Testis (tissue), 3 donors: Measurements from ENCODE around the gene ZFPM1. TPM values are rescaled to one million over a fixed set of nuclear protein-coding genes. Genes with fewer than 3 reads are reported as not detected.

Experiments
- DNase-seq: peaks from one replicate; pipeline ENCODE4 v3.0.0-alpha.2; 2019
- H3K27ac ChIP-seq, 2 donors: fragments of 200-600 bp; sonication (generic); one replicate each; pipeline ENCODE4 v1.5.1; 2019
- H3K27me3 ChIP-seq: fragments of 200-600 bp; sonication (generic); one replicate; pipeline ENCODE4 v1.5.1; 2019
- H3K36me3 ChIP-seq: fragments of 200-600 bp; sonication (generic); one replicate; pipeline ENCODE4 v1.5.1; 2017; ENCODE audit warnings: low read depth; ENCODE audit errors: missing control alignments
- H3K4me1 ChIP-seq: fragments of 200-600 bp; sonication (generic); one replicate; pipeline ENCODE4 v1.5.1; 2019
- H3K4me3 ChIP-seq, 2 donors: fragments of 200-600 bp; sonication (generic); one replicate each; pipeline ENCODE4 v1.5.1; 2017 to 2019
- H3K9me3 ChIP-seq: fragments of 200-600 bp; sonication (generic); one replicate; pipeline ENCODE4 v1.5.1; 2017
- POLR2A ChIP-seq: fragments of 450-650 bp; IDR thresholded peaks from one replicate; pipeline ENCODE4 v1.6.1; 2017; ENCODE audit warnings: antibody characterized with exemption, mild to moderate bottlenecking, moderate library complexity
- WGBS, 2 donors: methylation state at CpG; one replicate each; pipeline ENCODE4 v1.1.5; 2018; 5-methylcytosine and 5-hydroxymethylcytosine counted together
- intact Hi-C: fragments of 100-400 bp; cut with DNase I; formaldehyde crosslinking; loops from one replicate; pipeline ENCODE4 v1.15.1; 2023; ENCODE audit warnings: low total_unique reads
- polyA plus RNA-seq: library from polyadenylated mRNA; stranded (reverse); fragments of 350-450 nt; fragmentation: Illumina TruSeq; extraction: RNeasy Lipid Tissue Mini Kit (QIAGEN cat#74804); gene quantifications from one replicate; pipeline ENCODE4 v1.2.3, GENCODE V29; 2014; ENCODE audit warnings: low read depth, low replicate concordance; ENCODE audit not compliant: insufficient read depth
- total RNA-seq, 2 donors: library from RNA; depleted of rRNA; stranded (reverse); fragments of >200 nt; gene quantifications; one replicate each; pipeline ENCODE4 v1.2.3, GENCODE V29; 2016
- TF ChIP-seq, protein P1 (sequence below), 3 experiments: fragments of 450-650 bp in 2 of 3; fragments of 200-600 bp in 1 of 3; sonication (generic) in 1 of 3; IDR thresholded peaks; one replicate each; pipeline ENCODE4 v1.5.1; 2016 to 2019; ENCODE audit warnings: antibody characterized with exemption in 3 of 3, mild to moderate bottlenecking in 2 of 3, moderate library complexity in 1 of 3

ZFPM1 gene
- total and polyA plus RNA-seq, 3 donors from 2014 or later, result 12.8 to 25.1 (median 23.9) TPM

DNA sequence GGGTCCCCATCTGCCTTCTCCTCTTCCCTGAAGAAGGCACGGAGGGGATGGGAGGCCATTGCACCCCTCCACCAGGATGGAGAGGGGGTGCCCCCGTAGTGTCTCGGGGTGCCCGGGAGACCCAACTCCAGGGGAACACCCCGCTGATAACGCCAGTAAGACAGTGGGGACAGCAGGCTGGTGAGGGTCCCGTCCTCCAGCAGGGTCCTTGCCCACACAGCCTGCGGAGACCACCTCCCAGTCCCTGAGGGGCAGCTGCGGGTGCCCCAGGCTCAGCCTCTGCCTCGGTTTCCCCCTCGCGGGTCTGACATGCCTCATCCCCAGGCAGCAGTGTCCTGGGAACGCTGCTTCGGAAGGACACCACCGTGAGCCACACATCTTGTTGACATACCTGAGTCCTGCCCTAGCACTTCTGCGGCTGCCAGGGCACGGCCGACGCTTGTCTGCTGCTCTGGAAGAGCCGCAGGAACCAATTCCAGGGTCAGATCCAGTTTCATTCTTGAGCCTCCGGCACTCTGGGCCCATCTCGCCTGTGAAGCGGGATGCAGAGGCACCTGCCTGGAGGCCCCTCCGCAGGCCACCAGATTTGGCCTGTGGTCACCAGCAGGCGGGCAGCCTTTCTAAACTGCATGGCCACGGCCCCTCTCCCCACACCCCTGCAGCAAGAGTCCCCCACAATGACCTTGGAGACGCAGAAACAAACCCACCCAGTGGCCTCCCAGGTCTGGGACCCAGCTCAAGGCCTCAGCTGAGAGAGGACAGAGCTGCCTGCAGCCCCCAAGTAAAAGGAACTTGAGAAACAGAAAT lies 77.2 kb downstream of the ZFPM1 start:
- H3K27me3 ChIP-seq, result no peaks in the 10 kb centered on the region
- intact Hi-C loops, result no loop called here
- no peaks in the 10 kb centered on the region for H3K9me3 ChIP-seq
- H3K4me3 ChIP-seq, result no peak overlapping the region
- TF ChIP-seq POLR2A, result no peak
- TF ChIP-seq, protein P1, sequence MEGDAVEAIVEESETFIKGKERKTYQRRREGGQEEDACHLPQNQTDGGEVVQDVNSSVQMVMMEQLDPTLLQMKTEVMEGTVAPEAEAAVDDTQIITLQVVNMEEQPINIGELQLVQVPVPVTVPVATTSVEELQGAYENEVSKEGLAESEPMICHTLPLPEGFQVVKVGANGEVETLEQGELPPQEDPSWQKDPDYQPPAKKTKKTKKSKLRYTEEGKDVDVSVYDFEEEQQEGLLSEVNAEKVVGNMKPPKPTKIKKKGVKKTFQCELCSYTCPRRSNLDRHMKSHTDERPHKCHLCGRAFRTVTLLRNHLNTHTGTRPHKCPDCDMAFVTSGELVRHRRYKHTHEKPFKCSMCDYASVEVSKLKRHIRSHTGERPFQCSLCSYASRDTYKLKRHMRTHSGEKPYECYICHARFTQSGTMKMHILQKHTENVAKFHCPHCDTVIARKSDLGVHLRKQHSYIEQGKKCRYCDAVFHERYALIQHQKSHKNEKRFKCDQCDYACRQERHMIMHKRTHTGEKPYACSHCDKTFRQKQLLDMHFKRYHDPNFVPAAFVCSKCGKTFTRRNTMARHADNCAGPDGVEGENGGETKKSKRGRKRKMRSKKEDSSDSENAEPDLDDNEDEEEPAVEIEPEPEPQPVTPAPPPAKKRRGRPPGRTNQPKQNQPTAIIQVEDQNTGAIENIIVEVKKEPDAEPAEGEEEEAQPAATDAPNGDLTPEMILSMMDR (IDR thresholded peaks at IDR 0.05), result no peak
- no peak for DNase-seq
- H3K4me1 ChIP-seq, result peaks cover 55% of the 10 kb centered on the region
- H3K36me3 ChIP-seq, result no peaks in the 10 kb centered on the region
- WGBS, 2 donors, result 74 to 81% methylated on average over 13 to 24 of the region's 27 CpGs
- H3K27ac ChIP-seq, result no peak overlapping the region

DNA sequence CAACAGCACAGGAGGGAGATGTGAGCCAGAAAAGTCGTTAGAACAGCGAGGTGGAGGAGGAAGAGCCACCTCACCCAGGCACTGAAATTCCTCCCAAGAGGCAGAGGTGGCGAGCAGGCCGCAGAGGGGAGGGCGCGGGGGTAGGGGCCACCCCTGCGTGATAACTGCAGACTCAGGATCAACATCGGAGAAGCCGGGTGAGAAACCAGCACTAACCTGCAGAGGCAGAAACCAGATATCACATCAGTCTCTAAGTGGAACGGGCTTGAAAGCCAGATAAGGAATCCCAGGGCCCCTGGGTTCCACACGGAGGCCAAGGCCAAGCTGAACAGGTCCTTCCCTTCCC lies 77.8 kb downstream of the ZFPM1 start:
- H3K27ac ChIP-seq, result no peak overlapping the region
- no peak for TF ChIP-seq POLR2A
- TF ChIP-seq, protein P1 (IDR thresholded peaks at IDR 0.05), result no peak
- no peaks in the 10 kb centered on the region for H3K36me3 ChIP-seq
- 48 to 50% methylated on average over 11 of the region's 11 CpGs for WGBS, 2 donors
- no peaks in the 10 kb centered on the region for H3K9me3 ChIP-seq
- peaks cover 53% of the 10 kb centered on the region for H3K4me1 ChIP-seq
- no peaks in the 10 kb centered on the region for H3K27me3 ChIP-seq
- no peak for DNase-seq
- intact Hi-C loops, result no loop called here
- H3K4me3 ChIP-seq, result no peak overlapping the region

DNA sequence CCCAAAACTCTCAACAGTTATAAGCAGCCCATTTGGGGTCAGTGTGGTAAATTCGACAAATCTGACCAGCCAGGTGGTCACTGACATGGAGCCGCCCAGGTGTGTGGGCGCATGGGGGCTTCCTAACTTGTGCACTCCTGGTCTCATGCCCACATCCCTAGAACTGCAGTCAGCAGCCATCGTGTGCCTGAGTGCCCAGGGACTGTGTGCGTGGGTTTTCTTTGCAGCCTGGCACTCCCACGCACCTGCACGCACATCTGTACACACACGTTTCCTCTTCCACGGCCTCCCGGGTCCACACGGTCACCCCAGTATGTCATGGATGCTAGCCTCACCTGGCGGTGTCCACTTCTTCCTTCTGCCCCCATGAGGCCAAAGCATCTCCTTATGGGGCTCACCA lies 78.3 kb downstream of the ZFPM1 start:
- Histone ChIP-seq H3K4me3 (no peak overlapping the region), H3K9me3 (no peaks in the 10 kb centered on the region), H3K4me1 (peaks cover 53% of the 10 kb centered on the region), H3K36me3 (no peaks in the 10 kb centered on the region), H3K27me3 (no peaks in the 10 kb centered on the region), H3K27ac (no peak overlapping the region)
- TF ChIP-seq POLR2A, result no peak
- TF ChIP-seq, protein P1 (IDR thresholded peaks at IDR 0.05), result no peak
- DNase-seq, result no peak
- 71 to 76% methylated on average over 11 to 12 of the region's 12 CpGs for WGBS, 2 donors
- intact Hi-C loops, result no loop called here

DNA sequence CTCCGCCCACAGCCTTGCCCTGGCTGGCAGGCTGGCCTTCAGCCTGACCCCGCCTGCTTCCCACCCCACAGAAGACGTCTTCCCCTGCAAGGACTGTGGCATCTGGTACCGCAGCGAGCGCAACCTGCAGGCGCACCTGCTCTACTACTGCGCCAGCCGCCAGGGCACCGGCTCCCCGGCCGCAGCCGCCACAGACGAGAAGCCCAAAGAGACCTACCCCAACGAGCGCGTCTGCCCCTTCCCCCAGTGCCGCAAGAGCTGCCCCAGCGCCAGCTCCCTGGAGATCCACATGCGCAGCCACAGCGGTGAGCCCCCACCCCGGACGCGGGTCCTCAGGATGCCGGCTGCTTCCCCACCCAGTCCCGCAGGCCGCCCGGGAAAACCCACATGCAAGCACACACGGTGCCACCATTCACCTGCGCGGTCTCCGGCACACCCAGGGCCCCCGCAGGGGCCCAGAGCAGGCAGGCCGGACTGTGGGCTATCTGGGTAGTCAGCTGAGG lies 78.9 kb downstream of the ZFPM1 start:
- no peak for TF ChIP-seq POLR2A
- peaks cover 49% of the 10 kb centered on the region for H3K4me1 ChIP-seq
- H3K27ac ChIP-seq, result no peak overlapping the region
- no peak for DNase-seq
- H3K27me3 ChIP-seq, result no peaks in the 10 kb centered on the region
- 73 to 82% methylated on average over 7 to 26 of the region's 34 CpGs for WGBS, 2 donors
- no peaks in the 10 kb centered on the region for H3K36me3 ChIP-seq
- no peaks in the 10 kb centered on the region for H3K9me3 ChIP-seq
- intact Hi-C loops, result no loop called here
- no peak overlapping the region for H3K4me3 ChIP-seq

DNA sequence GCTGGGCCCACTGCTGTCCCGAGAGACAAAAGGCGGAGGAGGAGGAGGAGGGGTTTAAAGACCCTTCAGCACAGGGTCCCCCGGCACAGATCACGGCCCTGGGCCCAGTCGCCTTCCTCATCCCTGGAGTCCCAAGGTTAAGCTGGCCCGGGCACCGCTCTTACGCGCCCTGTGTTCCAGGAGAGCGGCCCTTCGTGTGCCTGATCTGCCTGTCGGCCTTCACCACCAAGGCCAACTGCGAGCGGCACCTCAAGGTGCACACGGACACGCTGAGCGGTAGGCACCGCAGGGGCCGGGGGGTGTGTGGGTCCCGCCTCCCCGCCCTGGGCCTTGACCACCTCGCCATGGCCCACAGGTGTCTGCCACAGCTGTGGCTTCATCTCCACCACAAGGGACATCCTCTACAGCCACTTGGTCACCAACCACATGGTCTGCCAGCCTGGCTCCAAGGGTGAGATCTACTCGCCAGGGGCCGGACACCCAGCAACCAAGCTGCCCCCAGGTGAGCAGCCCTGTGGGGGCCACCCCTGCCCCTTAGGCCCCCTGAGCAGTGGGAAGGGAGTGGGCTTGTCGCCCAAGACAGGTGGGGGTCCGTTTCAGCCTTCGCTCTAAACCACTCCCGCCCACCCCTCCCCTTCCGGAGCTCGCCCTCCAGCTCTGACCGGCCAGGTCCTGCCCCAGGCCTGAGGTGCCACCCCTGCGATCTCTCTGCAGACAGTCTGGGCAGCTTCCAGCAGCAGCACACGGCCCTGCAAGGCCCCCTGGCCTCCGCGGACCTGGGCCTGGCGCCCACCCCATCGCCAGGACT lies 79.6 kb downstream of the ZFPM1 start:
- H3K27me3 ChIP-seq, result no peaks in the 10 kb centered on the region
- no peak for DNase-seq
- peak overlapping the region; percentile 1 to 41 for H3K27ac ChIP-seq
- intact Hi-C loops, result no loop called here
- peak overlapping the region; percentile 39 to 40 for H3K4me3 ChIP-seq
- H3K36me3 ChIP-seq, result no peaks in the 10 kb centered on the region
- peaks cover 44% of the 10 kb centered on the region for H3K4me1 ChIP-seq
- 47 to 60% methylated on average over 12 to 36 of the region's 37 CpGs for WGBS, 2 donors
- H3K9me3 ChIP-seq, result no peaks in the 10 kb centered on the region
- TF ChIP-seq, protein P1 (IDR thresholded peaks at IDR 0.05), result no peak
- TF ChIP-seq POLR2A, result no peak
